Measurements from ENCODE around the gene LTO1.

The LTO1 gene

DNA sequence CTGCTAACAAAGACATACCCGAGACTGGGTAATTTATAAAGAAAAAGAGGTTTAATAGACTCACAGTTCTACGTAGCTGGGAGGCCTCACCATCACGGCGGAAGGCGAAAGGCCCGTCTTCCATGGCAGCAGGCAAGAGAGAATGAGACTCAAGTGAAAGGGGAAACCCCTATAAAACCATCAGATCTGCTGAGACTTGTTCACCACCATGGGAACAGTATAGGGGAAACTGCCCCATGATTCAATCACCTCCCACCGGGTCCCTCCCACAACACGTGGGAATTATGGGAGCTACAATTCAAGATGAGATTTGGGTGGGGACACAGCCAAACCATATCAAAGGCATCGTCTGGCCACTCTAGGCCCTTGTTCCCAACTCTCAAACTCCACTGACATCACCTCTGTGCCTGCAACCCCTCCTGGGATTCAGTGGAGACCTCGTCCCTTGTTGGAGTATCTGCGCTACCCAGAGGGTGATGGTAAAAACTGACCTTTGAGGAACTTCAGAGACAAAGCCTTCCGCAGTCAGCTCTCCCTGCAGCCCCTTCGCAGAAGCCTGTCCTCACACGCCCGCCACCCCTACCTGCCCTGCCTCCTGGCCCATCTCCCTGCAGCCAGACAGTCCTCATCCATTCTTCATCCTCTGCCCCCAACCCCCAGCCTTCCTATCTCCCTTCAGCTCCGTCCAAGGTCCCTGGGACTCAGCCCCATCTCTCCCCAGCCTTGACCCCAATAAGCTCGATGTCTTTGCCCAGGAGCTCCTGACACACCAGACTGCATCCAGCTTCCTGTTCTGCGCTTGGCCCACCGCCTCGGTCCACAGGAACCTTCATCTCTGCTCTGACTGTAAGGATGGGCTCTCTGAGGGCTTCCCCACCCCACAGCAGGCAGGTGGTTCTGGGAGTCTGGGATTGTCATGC, 18.4 kb downstream of the LTO1 start:
- DNase-seq = no peak

DNA sequence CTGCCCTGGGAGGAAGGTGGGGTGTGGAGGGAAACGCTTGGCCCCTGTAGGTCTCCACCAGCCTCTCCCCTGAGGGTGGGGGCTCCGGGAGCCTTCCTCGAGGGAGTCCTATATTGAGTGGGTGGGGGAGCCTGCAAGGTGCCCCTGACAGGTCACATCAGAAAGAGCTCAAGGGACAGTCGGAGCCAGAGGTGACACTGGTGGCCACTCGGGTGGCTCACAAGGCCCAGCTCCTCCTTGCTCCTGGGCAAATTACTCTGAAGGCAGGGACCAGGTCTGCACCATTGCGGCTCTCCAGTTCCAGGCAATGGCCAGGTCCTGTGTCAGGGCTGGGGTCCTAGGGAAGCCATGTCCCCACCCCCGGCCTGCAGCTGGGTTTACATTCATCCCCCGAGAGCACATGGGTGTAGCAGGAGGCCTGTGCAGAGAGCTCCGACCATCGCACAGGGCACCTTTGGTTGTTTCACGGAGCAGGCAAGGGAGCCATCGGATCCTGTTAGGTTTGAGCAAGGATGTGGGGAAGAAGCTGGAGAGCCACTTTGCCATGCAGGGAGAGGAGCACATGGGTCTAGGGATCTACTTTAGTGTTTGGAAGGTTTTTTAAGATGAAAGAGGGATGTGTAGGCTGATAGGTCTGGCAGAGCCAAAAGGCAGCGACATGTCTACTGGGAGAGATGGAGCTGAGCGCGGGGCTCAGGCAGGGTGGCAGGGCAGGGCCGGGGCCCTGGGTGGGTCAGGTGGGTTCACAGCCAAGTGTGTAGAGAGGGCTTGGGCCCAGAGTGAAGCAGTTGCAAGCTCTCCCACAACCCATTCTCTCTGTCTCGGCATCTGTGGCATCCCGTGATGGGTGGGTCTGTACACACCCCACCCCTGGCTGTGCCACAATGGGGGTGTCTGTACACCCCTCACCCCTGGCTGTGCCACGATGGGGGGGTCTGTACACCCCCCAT, 19.4 kb downstream of the LTO1 start:
- no peak for DNase-seq

DNA sequence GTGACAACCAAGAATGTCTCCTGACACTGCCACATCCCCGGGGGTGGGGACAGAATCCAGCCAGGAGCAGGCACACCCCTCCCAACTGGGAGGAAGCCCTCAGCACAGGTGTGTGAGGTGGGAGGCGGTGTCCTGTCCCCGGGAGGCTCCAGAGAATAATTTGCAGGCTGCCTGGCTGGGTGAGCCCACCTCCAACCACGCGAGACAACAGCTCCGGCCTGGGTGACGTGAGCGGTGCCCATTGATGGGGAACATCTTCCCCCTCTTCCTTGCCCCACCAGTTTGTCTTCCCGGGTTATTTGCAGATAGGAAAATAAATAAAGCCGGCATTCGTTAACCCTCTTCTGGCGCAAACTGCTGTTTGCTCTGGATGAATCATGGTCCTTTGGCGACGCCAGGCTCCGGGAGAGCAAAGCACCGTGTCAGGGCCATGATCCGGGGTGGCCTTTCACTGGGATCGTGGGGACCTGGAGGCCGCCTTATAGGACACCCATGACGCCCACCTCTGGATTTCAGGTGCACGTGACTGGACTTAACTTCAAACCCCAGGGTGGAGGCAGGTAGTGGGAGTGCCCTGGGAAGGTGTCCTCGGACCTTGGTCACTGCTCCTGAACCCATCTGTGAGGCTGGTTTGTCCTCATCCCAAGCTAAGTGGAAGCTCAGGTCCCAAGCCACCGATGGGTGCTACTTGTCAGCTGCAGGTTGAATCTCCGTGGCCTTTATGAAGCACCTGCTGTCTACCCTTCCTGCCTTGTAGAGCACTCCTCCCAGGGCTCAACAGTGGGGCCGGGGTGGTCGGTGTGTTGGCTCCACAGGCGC, 20.3 kb downstream of the LTO1 start:
- no peak for DNase-seq

DNA sequence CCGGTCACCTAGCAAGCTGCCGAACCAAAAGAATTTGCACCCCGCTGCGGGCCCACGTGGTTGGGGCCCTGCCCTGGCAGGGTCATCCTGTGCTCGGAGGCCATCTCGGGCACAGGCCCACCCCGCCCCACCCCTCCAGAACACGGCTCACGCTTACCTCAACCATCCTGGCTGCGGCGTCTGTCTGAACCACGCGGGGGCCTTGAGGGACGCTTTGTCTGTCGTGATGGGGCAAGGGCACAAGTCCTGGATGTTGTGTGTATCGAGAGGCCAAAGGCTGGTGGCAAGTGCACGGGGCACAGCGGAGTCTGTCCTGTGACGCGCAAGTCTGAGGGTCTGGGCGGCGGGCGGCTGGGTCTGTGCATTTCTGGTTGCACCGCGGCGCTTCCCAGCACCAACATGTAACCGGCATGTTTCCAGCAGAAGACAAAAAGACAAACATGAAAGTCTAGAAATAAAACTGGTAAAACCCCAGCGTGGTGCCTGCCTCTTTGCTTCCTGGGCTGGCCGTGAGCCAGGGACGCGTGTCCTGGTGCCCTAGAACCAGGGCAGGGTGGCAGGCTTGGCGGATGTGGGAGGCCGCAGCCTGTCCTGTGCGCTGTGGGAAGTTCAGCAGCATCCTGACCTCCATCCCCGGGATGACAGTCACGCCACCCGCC, 21.0 kb downstream of the LTO1 start:
- DNase-seq = no peak

DNA sequence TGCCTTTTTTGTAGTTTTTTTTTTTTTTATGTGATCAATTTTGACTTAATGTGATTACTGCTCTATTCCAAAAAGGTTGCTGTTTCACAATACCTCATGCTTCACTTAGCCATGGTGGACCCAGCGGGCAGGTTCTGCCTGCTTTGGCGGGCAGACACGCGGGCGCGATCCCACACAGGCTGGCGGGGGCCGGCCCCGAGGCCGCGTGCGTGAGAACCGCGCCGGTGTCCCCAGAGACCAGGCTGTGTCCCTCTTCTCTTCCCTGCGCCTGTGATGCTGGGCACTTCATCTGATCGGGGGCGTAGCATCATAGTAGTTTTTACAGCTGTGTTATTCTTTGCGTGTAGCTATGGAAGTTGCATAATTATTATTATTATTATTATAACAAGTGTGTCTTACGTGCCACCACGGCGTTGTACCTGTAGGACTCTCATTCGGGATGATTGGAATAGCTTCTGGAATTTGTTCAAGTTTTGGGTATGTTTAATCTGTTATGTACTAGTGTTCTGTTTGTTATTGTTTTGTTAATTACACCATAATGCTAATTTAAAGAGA, 21.7 kb downstream of the LTO1 start:
- no peak for DNase-seq

GRCh38 chr11:69652999-69653398, 22.2 kb downstream of the LTO1 start:
- DNase-seq = no peak

- no peak for DNase-seq
Measured at GRCh38 chr11:69651834-69652620, 23.1 kb downstream of the LTO1 start.

DNA sequence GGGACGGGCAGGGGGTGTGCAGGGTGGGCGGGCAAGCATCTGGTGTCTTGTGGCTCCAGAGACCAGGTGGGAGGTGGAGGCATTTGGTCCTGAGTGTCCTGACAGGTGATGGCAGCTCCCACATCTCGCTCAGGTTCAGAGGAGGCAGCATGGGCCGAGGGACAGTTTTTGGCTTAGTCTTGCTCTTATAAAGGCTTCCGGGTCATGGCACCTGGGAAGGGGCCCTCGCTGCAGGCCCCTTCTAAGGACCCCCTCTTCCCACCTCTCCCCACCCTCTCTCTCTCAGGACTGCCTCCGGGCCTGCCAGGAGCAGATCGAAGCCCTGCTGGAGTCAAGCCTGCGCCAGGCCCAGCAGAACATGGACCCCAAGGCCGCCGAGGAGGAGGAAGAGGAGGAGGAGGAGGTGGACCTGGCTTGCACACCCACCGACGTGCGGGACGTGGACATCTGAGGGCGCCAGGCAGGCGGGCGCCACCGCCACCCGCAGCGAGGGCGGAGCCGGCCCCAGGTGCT, 24.3 kb downstream of the LTO1 start:
- no peak for DNase-seq

- DNase-seq = no peak
Measured at GRCh38 chr11:69650081-69650831, 24.9 kb downstream of the LTO1 start.

GRCh38 chr11:69649576-69649900, 25.6 kb downstream of the LTO1 start:
- DNase-seq = no peak

GRCh38 chr11:69648679-69649575, 26.2 kb downstream of the LTO1 start:
- no peak for DNase-seq

GRCh38 chr11:69647761-69648497, 27.2 kb downstream of the LTO1 start:
- DNase-seq = no peak

DNA sequence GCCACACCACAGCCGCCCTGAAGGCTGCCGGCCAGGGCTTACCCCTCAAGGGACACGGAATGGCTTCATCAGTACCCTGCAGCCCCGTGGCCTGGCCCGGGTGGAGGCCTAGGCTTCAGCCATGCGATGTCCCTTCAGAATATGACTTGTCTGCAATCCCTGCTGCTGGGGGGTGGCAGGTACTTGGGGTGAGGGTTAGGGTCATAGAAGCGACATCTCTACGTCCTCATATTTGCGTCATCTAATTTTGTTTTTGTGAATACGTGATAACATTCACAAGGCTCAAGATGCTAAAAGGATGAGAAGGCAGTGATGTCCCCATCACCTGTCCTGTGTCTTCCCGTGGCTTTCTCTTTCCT, 27.8 kb downstream of the LTO1 start:
- DNase-seq = no peak

DNA sequence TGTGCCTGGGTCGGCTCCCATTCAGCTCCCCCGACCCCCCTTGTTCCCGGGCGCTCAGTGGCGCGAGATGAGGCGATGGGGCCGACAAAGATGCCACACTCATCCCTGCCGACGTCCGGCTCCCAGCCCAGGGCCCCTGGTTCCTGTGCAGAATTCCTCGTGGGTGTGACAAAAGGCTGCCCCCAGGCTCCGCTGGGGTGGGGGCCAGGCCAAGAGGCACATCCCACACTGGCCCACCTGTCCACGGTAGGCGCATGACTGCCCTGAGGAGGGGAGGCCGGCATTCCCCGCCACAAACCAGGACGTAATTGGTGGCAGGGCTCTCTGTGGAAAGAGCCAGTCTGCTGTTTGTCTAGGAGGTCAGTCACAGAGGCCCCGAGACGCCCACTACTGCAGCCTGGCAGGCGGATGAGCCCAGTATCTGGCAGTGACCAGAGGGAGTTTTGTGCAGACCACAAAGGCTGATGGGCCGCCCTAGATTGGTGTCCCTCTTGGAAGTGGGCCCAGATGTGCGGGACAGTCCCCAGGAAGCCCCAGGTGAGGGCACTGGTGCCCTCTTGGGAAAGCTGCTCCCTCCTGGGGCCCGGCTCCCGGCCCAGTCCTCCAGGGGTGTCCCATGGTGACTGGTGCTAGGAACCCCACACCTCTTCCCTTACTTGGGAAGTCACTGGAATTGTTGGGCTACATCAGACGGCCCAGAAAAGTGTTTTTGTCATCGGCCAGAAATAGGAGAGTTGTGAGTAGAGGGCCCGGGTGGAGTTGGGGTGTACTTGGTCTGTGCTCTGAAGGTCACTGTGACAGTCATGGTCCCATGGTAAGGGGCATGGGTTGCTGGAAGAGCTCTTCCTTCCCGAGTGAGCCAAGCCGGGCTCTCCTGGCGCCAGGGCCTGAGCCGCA, 28.4 kb downstream of the LTO1 start:
- DNase-seq = no peak

DNA sequence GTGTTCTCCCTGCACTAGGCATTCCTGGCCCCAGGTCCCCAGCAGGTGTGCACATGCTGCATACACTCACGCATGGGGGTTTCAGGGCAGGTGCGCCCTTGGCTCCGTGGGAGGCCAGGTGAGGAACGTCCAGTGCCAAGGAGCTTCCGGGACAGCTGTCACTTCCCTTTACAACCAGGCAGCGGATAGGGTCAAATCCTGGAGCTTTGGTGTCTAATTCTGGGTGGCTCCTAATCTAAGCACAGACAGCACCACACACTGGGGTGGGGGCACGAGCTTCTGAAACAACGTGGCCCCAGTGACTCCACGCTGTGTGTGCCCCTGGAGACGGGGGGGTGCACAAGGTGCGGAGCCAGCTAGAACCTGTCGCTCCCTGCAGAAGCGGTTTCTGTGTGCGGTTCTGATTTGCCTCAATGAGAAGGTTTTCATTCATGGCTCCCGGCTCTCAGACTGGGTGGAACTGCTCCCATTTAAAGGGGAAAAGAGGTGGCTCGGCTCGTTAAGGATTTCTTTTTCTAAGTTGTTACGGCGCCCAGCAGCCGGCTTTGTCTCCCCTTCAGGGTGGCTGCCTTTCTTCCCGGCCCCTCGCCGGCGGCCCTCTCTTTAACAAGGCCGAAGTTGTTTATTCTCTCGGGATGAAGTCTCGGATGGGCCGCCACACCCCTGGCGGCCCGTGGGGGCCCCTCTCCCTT, 29.2 kb downstream of the LTO1 start:
- no peak for DNase-seq

DNA sequence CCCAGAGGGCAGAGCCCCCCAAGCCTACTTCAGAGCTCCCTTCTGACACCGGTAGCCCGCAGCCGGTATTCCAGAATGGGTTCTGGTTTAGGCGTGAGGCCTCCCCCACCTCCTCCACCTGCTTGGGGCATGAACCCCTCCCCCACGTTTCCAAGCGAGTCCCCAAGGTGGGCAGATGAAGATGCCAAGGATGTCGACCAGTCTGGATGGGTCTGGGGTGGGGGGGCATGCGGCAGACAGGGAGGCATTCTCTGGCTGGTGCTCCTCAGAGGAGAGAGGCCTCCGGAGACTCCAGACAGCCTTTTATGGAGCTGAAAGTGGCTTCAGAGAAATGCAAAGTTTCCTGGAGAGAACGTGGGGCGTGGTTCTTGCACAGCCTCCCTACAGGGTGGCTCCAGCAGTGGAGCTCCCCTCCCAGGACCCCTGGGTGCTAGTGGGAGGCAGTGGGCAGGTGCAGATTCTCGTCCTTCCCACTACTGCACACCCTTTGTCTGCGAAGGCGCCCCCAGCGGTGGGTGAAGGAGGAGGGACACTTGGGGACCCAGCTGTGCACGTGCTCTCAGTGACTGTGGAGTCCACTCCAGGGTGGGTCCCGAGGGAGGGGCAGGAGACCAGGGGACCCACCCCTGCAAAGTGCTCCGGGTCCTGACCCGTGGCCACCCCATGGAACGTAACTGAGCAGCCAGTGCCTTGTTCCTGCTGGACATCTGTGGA, 30.0 kb downstream of the LTO1 start:
- no peak for DNase-seq
